OCI-LY7 (cell line): ENCODE results near the gene NAA15. TPM values are rescaled to one million over a fixed set of nuclear protein-coding genes. Genes with fewer than 3 reads are reported as not detected.
"Not testable (repeated sequence)": the region's sequence is repeated elsewhere in the genome, so short reads cannot be mapped to it uniquely, and the experiment has no call there.

Source experiments
- BruUV-seq: library from RNA; stranded (reverse); fragments of 400-500 nt; replicated peaks from 2 replicates; lab custom pipeline; 2021; lab: Mats Ljungman, UMichigan
- CTCF ChIA-PET: fragments of 300-600 bp; sonication (Branson Sonifier 250); formaldehyde crosslinking; loops from one replicate; lab custom pipeline; 2022; ENCODE audit warnings: antibody characterized with exemption; ENCODE audit not compliant: unreplicated experiment; lab: Charles Lee
- POLR2A ChIA-PET: fragments of 300-600 bp; sonication (Branson Sonifier 250); formaldehyde crosslinking; loops from one replicate; lab custom pipeline; 2022; ENCODE audit warnings: antibody characterized with exemption; lab: Charles Lee
- DNase-seq: peaks from one replicate; pipeline ENCODE4 v3.0.0-alpha.2; 2015; ENCODE audit warnings: low spot score
- H2AFZ ChIP-seq: fragments of 200-600 bp; sonication (generic), shearing (Covaris generic); 2 replicates; pipeline ENCODE4 v1.6.1; 2014; ENCODE audit warnings: mild to moderate bottlenecking, antibody characterized with exemption, low read length, moderate library complexity
- H3K27ac ChIP-seq: fragments of 200-600 bp; sonication (generic); 2 replicates; pipeline ENCODE4 v1.5.1; 2014; ENCODE audit warnings: mixed run types, low read depth, mild to moderate bottlenecking, moderate library complexity, low read length, inconsistent platforms; ENCODE audit not compliant: poor library complexity, severe bottlenecking
- H3K36me3 ChIP-seq: fragments of 200-600 bp; sonication (generic); 2 replicates; pipeline ENCODE4 v1.6.1; 2014; ENCODE audit warnings: mild to moderate bottlenecking, antibody characterized with exemption, low read length, moderate library complexity, mixed read lengths; ENCODE audit not compliant: insufficient read depth
- H3K4me1 ChIP-seq: fragments of 200-600 bp; sonication (generic); 2 replicates; pipeline ENCODE4 v1.5.1; 2014; ENCODE audit warnings: mild to moderate bottlenecking, low read length; ENCODE audit not compliant: insufficient read depth, poor library complexity, severe bottlenecking
- H3K4me2 ChIP-seq: fragments of 200-600 bp; sonication (generic); 2 replicates; pipeline ENCODE4 v1.6.1; 2014; ENCODE audit warnings: mild to moderate bottlenecking, low read length
- H3K4me3 ChIP-seq: fragments of 200-600 bp; sonication (generic); 2 replicates; pipeline ENCODE4 v1.5.1; 2014; ENCODE audit warnings: mild to moderate bottlenecking, low read depth, low read length; ENCODE audit not compliant: poor library complexity, severe bottlenecking
- H3K79me2 ChIP-seq: fragments of 200-600 bp; sonication (generic); 2 replicates; pipeline ENCODE4 v1.6.1; 2016; ENCODE audit warnings: low read depth, mild to moderate bottlenecking, low read length, moderate library complexity, mixed read lengths; ENCODE audit not compliant: insufficient read depth
- H3K9me2 ChIP-seq: fragments of 200-600 bp; sonication (generic); 2 replicates; pipeline ENCODE4 v1.6.1; 2016; ENCODE audit warnings: mild to moderate bottlenecking, low read length, mixed read lengths; ENCODE audit not compliant: insufficient read depth
- H3K9me3 ChIP-seq: fragments of 200-600 bp; sonication (generic); 2 replicates; pipeline ENCODE4 v1.6.1; 2014; ENCODE audit warnings: mild to moderate bottlenecking, mixed run types, low read length, mixed read lengths
- H4K20me1 ChIP-seq: fragments of 200-600 bp; sonication (generic); 2 replicates; pipeline ENCODE4 v1.6.1; 2014; ENCODE audit warnings: mild to moderate bottlenecking, antibody characterized with exemption, low read length, moderate library complexity, mixed read lengths; ENCODE audit not compliant: insufficient read depth
- CTCF ChIP-seq: fragments of 200-600 bp; sonication (generic); conservative IDR thresholded peaks from 2 replicates; pipeline ENCODE4 v1.5.1; 2014; ENCODE audit warnings: mild to moderate bottlenecking, antibody characterized with exemption, low read length, moderate library complexity, mixed read lengths
- EZH2phosphoT487 ChIP-seq: fragments of 200-600 bp; sonication (generic); IDR thresholded peaks from 2 replicates; pipeline ENCODE4 v1.6.1; 2018; ENCODE audit warnings: low read depth, borderline replicate concordance, mild to moderate bottlenecking, mixed run types, antibody characterized with exemption, low read length, moderate library complexity, mixed read lengths
- intact Hi-C: fragments of 100-400 bp; cut with micrococcal nuclease; formaldehyde crosslinking; loops from one replicate; pipeline ENCODE4 v1.10.0; 2022; ENCODE audit not compliant: unreplicated experiment
- total RNA-seq, 2 experiments: library from RNA; depleted of rRNA in 1 of 2; stranded (reverse); fragments of >200 nt in 1 of 2; shearing (Covaris generic) in 1 of 2; gene quantifications; 2 replicates each; pipeline ENCODE4 v1.2.3, GENCODE V29; 2014 to 2022

NAA15 gene
- total RNA-seq, 2 experiments from 2014 or later = 45.3 to 95.9 TPM

- TF ChIP-seq EZH2phosphoT487 = no peak
- TF ChIP-seq CTCF = no peak
- Histone ChIP-seq H3K4me1 (no peaks in the 10 kb centered on the region), H3K4me2 (no peak overlapping the region), H3K9me2 (no peaks in the 10 kb centered on the region), H2AFZ (no peak overlapping the region), H3K79me2 (no peaks in the 10 kb centered on the region), H3K9me3 (peaks cover 31% of the 10 kb centered on the region; the same call in 1 of the 2 replicates), H3K27ac (no peak overlapping the region), H3K4me3 (no peak overlapping the region), H4K20me1 (no peaks in the 10 kb centered on the region), H3K36me3 (peaks cover 32% of the 10 kb centered on the region)
- CTCF ChIA-PET = no interaction called here
- DNase-seq = no peak
- no TSS peak for BruUV-seq
- POLR2A ChIA-PET = interaction anchor here (1.1 to 1.2 kb wide), 2 partner anchors 13 to 44 kb away, joined by 3 to 5 read pairs; no protein-coding TSS in a partner anchor
- intact Hi-C loops = no loop called here
Observed at GRCh38 chr4:139438141-139438540, 136.8 kb downstream of the NAA15 start.

- POLR2A ChIA-PET = interaction anchor here (0.9 to 1.1 kb wide), 2 partner anchors 21 to 344 kb away, joined by 3 read pairs; no protein-coding TSS in a partner anchor
- no TSS peak for BruUV-seq
- intact Hi-C loops = no loop called here
- Histone ChIP-seq H3K9me3 (peaks cover 31% of the 10 kb centered on the region; the same call in 1 of the 2 replicates), H3K27ac (no peak overlapping the region), H3K79me2 (no peaks in the 10 kb centered on the region), H2AFZ (no peak overlapping the region), H3K4me2 (no peak overlapping the region), H3K9me2 (no peaks in the 10 kb centered on the region), H3K36me3 (peaks cover 32% of the 10 kb centered on the region), H4K20me1 (no peaks in the 10 kb centered on the region), H3K4me3 (no peak overlapping the region), H3K4me1 (no peaks in the 10 kb centered on the region)
- no peak for DNase-seq
- CTCF ChIA-PET = no interaction called here
- TF ChIP-seq CTCF (no peak), EZH2phosphoT487 (no peak)
Observed at GRCh38 chr4:139441029-139441428, 139.7 kb downstream of the NAA15 start.

GRCh38 chr4:139443661-139444060, 142.4 kb downstream of the NAA15 start:
- POLR2A ChIA-PET = interaction anchor here (0.6 kb wide), 2 partner anchors 24 to 59 kb away, joined by 3 read pairs; no protein-coding TSS in a partner anchor
- Histone ChIP-seq H3K4me2 (no peak overlapping the region), H3K4me3 (no peak overlapping the region)

GRCh38 chr4:139444881-139445280, 143.6 kb downstream of the NAA15 start:
- POLR2A ChIA-PET = interaction anchor here (0.5 kb wide), 1 partner anchor 104 kb away, joined by 3 read pairs; no protein-coding TSS in a partner anchor
- DNase-seq, H3K27ac ChIP-seq, H4K20me1 ChIP-seq, H3K36me3 ChIP-seq, H3K9me2 ChIP-seq, H3K9me3 ChIP-seq, H3K4me3 ChIP-seq, H3K4me2 ChIP-seq, H3K79me2 ChIP-seq, H2AFZ ChIP-seq, CTCF ChIA-PET, H3K4me1 ChIP-seq, BruUV-seq, intact Hi-C loops: not testable (repeated sequence)

More at GRCh38 chr4:139443661-139444060, 142.4 kb downstream of the NAA15 start:
- Histone ChIP-seq H3K9me3 (peaks cover 15% of the 10 kb centered on the region; the same call in 1 of the 2 replicates), H2AFZ (no peak overlapping the region), H4K20me1 (no peaks in the 10 kb centered on the region), H3K27ac (no peak overlapping the region), H3K36me3 (peaks cover 9% of the 10 kb centered on the region), H3K79me2 (no peaks in the 10 kb centered on the region), H3K9me2 (no peaks in the 10 kb centered on the region), H3K4me1 (no peaks in the 10 kb centered on the region)
- CTCF ChIA-PET = no interaction called here
- DNase-seq = no peak
- intact Hi-C loops = no loop called here
- BruUV-seq = no TSS peak
- TF ChIP-seq EZH2phosphoT487 (no peak), CTCF (no peak)
